Tibial nerve (tissue), 4 donors: Measurements from ENCODE around the gene ANO3. TPM values are rescaled to one million over a fixed set of nuclear protein-coding genes. Genes with fewer than 3 reads are reported as not detected.

Source experiments
- DNase-seq, 2 donors: peaks; one replicate each; pipeline ENCODE4 v3.0.0-alpha.2; 2019; ENCODE audit warnings: low spot score in 2 of 2
- H3K27ac ChIP-seq, 4 donors: fragments of 200-600 bp; sonication (generic) in 3 of 4; one replicate each; pipeline ENCODE4 v1.5.1; 2017 to 2019; ENCODE audit warnings: mild to moderate bottlenecking in 1 of 4
- H3K27me3 ChIP-seq, 2 donors: fragments of 200-600 bp; sonication (generic) in 1 of 2; one replicate each; pipeline versions ENCODE4 v1.5.1 to v1.6.0; 2017 to 2019
- H3K36me3 ChIP-seq, 3 donors: fragments of 200-600 bp; sonication (generic); one replicate each; pipeline ENCODE4 v1.5.1; 2018 to 2019
- H3K4me1 ChIP-seq, 4 donors: fragments of 200-600 bp; sonication (generic) in 3 of 4; one replicate each; pipeline ENCODE4 v1.5.1; 2017 to 2019
- H3K4me3 ChIP-seq, 4 donors: fragments of 200-600 bp; sonication (generic) in 3 of 4; one replicate each; pipeline ENCODE4 v1.5.1; 2017 to 2019; ENCODE audit warnings: mild to moderate bottlenecking in 1 of 4, moderate library complexity in 1 of 4
- H3K9me3 ChIP-seq, 4 donors: fragments of 200-600 bp; sonication (generic) in 3 of 4; one replicate each; pipeline ENCODE4 v1.5.1; 2017 to 2019
- EP300 ChIP-seq, 2 donors: sonication (generic); formaldehyde crosslinking; IDR thresholded peaks; one replicate each; pipeline ENCODE4 v1.6.1; 2017; ENCODE audit warnings: antibody characterized with exemption in 2 of 2, mild to moderate bottlenecking in 1 of 2
- POLR2A ChIP-seq, 2 donors: fragments of 450-650 bp; IDR thresholded peaks; one replicate each; pipeline ENCODE4 v1.6.1; 2017; ENCODE audit warnings: antibody characterized with exemption in 2 of 2, mild to moderate bottlenecking in 2 of 2, moderate library complexity in 2 of 2
- WGBS, 2 donors: methylation state at CpG; one replicate each; pipeline ENCODE4 v1.1.5; 2018; 5-methylcytosine and 5-hydroxymethylcytosine counted together
- total RNA-seq, 4 donors: library from RNA; depleted of rRNA; stranded (reverse); fragments of >200 nt; gene quantifications; one replicate each; pipeline ENCODE4 v1.1.0, GENCODE V29; 2016
- TF ChIP-seq, protein P1 (sequence below), 5 experiments: fragments of 200-600 bp in 3 of 5; fragments of 450-650 bp in 2 of 5; sonication (generic) in 3 of 5; IDR thresholded peaks; one replicate each; pipeline ENCODE4 v1.5.1; 2016 to 2019; ENCODE audit warnings: antibody characterized with exemption in 5 of 5, mild to moderate bottlenecking in 3 of 5, moderate library complexity in 2 of 5

Gene ANO3
- total RNA-seq, 4 donors from 2014 or later: 0.42 to 1.7 (median 0.74) TPM

DNA sequence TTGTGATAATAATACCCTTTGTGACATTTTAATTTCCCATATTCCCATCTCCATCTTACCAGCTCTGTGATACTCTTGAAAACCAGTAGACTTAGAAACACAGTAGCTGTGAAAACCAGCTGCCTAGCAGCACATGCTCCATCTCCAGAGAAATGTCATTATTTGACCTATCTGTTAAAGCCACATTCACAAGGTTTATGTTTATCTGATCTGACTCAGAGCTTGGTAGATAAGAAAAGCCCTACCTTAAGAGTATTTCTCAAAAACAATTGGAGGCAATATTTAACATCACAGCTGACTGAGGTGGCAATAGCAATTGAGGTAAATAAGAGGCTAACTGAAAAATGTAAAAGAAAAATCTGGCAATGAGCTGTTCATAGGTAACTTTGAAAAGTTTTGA is 8.1 kb upstream of the ANO3 start:
- H3K4me3 ChIP-seq: no peak overlapping the region
- H3K27ac ChIP-seq: no peak overlapping the region
- no peaks in the 10 kb centered on the region for H3K4me1 ChIP-seq
- no peak for TF ChIP-seq EP300 (IDR thresholded peaks at IDR 0.05)
- TF ChIP-seq POLR2A (IDR thresholded peaks at IDR 0.05): no peak
- TF ChIP-seq, protein P1, sequence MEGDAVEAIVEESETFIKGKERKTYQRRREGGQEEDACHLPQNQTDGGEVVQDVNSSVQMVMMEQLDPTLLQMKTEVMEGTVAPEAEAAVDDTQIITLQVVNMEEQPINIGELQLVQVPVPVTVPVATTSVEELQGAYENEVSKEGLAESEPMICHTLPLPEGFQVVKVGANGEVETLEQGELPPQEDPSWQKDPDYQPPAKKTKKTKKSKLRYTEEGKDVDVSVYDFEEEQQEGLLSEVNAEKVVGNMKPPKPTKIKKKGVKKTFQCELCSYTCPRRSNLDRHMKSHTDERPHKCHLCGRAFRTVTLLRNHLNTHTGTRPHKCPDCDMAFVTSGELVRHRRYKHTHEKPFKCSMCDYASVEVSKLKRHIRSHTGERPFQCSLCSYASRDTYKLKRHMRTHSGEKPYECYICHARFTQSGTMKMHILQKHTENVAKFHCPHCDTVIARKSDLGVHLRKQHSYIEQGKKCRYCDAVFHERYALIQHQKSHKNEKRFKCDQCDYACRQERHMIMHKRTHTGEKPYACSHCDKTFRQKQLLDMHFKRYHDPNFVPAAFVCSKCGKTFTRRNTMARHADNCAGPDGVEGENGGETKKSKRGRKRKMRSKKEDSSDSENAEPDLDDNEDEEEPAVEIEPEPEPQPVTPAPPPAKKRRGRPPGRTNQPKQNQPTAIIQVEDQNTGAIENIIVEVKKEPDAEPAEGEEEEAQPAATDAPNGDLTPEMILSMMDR (IDR thresholded peaks at IDR 0.05): no peak
- no peak for DNase-seq
- H3K27me3 ChIP-seq: no peaks in the 10 kb centered on the region
- no peaks in the 10 kb centered on the region for H3K9me3 ChIP-seq
- no peaks in the 10 kb centered on the region for H3K36me3 ChIP-seq

DNA sequence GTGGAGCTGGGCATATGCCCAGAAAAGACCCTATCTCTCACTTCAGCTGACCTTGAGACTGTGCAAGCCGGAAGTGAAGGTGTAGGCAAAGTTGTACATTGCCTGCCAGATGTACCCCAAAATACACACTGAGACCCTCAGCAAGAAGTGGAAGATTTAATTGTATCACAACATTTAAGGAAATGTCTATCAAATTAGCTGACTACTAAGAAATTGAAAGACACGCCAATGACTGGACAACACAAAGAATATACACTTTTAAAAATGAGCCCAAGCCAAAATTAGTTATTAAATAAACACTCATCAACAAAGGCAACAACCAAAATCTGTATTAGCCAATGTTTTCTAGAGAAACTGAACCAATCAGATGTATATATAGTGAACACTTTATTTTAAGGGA is 7.7 kb upstream of the ANO3 start:
- H3K4me3 ChIP-seq: no peak overlapping the region

DNA sequence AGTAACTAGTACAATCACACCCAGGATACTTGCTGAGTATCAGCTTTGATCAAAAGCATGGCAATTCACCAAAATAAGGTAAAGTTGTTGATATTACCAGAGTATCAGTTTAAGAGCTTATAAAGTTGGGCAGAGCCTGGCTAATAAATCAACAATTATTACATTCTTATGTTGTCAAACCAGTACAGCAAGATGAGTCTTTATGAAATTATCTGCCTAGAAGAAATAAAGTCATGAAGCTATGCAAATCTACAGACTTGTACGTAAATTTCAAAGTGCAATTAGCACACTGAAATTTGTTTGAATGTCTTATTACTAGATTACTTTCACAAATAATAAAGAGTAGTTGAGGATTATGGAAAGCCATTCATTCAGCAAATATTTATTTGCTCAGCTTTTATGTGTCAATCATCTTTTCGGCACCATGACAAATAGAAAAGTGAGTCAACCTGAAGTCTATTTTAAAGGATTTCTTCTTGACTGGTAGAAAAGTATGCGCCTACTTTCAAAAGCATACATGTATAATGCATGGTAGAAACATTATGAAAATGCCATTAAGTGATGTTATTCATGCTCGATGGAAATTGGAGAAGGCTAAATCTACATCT is 5.0 kb upstream of the ANO3 start:
- H3K9me3 ChIP-seq: no peaks in the 10 kb centered on the region
- 94 to 95% methylated on average over 4 of the region's 4 CpGs for WGBS, 2 donors
- H3K36me3 ChIP-seq: no peaks in the 10 kb centered on the region
- no peaks in the 10 kb centered on the region for H3K27me3 ChIP-seq
- no peak for TF ChIP-seq POLR2A (IDR thresholded peaks at IDR 0.05)
- no peak for TF ChIP-seq EP300 (IDR thresholded peaks at IDR 0.05)
- H3K4me1 ChIP-seq: peaks cover 0 to 3% (median 0%) of the 10 kb centered on the region in 4 donors
- no peak overlapping the region for H3K27ac ChIP-seq
- no peak overlapping the region for H3K4me3 ChIP-seq
- no peak for DNase-seq

More for the DNA sequence above, 7.7 kb upstream of the ANO3 start:
- H3K36me3 ChIP-seq: no peaks in the 10 kb centered on the region
- H3K4me1 ChIP-seq: no peaks in the 10 kb centered on the region
- no peaks in the 10 kb centered on the region for H3K27me3 ChIP-seq
- no peak overlapping the region for H3K27ac ChIP-seq
- TF ChIP-seq POLR2A (IDR thresholded peaks at IDR 0.05): no peak
- no peak for TF ChIP-seq EP300 (IDR thresholded peaks at IDR 0.05)
- TF ChIP-seq, protein P1 (IDR thresholded peaks at IDR 0.05): no peak
- 86 to 87% methylated on average over 2 of the region's 2 CpGs for WGBS, 2 donors
- no peak for DNase-seq
- H3K9me3 ChIP-seq: no peaks in the 10 kb centered on the region

DNA sequence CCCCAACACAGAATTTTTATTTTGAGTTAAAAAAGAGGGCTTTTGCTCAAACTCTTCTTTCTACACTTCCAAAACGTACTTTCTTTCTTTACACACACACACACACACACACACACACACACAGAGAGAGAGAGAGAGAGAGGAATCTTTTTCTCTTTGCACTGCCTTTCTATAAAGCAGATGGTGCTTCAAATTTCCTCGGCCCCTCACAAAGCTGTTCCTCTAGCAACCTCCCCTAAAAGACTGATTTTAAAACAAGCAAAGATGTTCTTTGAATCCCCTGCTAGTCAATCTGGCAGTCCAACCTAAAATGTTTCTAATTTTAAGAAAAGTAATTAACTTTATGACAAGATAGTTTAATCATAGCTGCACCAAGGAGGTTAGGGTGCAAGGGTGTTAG is 2.7 kb upstream of the ANO3 start:
- peaks cover 0 to 6% (median 0%) of the 10 kb centered on the region in 4 donors for H3K4me1 ChIP-seq
- no peak overlapping the region for H3K27ac ChIP-seq
- H3K27me3 ChIP-seq: peaks cover 0 to 7% of the 10 kb centered on the region in 2 donors
- WGBS, 2 donors: 31 to 44% methylated on average over 2 of the region's 2 CpGs
- H3K9me3 ChIP-seq: no peaks in the 10 kb centered on the region
- H3K36me3 ChIP-seq: no peaks in the 10 kb centered on the region
- DNase-seq: no peak
- H3K4me3 ChIP-seq: no peak overlapping the region
- TF ChIP-seq POLR2A (IDR thresholded peaks at IDR 0.05) (no peak), EP300 (IDR thresholded peaks at IDR 0.05) (no peak)
- TF ChIP-seq, protein P1 (IDR thresholded peaks at IDR 0.05): no peak

DNA sequence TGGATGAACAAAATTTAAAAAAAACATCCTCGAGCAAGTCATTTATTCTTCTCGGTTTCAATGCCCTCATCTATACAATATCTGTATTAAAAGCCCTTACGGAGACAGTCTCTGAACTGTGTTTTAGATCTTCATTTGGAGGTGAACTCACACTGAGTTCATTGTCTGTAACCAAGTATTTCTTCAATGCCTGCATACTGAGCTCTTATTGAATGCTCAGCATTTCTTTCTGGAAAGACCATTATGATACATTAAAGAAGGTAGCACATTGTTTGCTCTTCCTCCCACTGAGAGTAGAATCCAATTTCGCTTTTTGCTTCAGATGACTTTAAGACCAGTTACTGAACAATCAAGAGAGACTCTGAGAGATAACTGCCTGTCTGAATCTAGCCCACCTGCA is 1.7 kb upstream of the ANO3 start:
- peaks cover 0 to 6% (median 0%) of the 10 kb centered on the region in 4 donors for H3K4me1 ChIP-seq
- H3K9me3 ChIP-seq: no peaks in the 10 kb centered on the region
- no peaks in the 10 kb centered on the region for H3K36me3 ChIP-seq
- H3K27me3 ChIP-seq: peaks cover 0 to 7% of the 10 kb centered on the region in 2 donors
- TF ChIP-seq, protein P1 (IDR thresholded peaks at IDR 0.05): no peak
- no peak for TF ChIP-seq POLR2A (IDR thresholded peaks at IDR 0.05)
- TF ChIP-seq EP300 (IDR thresholded peaks at IDR 0.05): no peak
- no peak overlapping the region for H3K27ac ChIP-seq
- WGBS, 2 donors: 72 to 82% methylated on average over 4 of the region's 4 CpGs
- no peak for DNase-seq
- H3K4me3 ChIP-seq: no peak overlapping the region
